Measurements from ENCODE around the gene MYF6. TPM values are rescaled to one million over a fixed set of nuclear protein-coding genes. Genes with fewer than 3 reads are reported as not detected.

Gene MYF6
- total and polyA plus RNA-seq, 2 donors (not counting 1 experiment from before 2014, with no cell fraction given), result not detected

DNA sequence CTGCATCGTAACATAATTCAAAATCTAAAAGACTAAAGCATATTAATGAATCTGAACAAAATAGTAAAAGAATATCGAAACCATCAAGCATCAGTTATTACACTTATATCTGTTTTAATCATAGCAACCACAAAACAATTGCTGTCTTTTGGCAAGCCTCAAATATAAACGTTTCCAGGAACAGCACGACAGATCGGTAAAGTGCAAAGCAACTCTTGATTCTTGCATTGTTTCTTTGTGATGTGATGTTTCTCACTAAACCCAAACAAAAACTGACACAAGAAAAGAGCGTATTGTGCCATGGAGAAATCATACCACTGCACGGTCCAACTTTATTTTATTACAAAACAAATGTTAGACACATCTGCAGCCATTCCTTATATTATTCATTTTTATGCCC lies 9.2 kb upstream of the MYF6 start:
- Histone ChIP-seq H3K36me3 (ENCODE audit: control insufficient read depth, insufficient read depth, low read length) (no peaks in the 10 kb centered on the region), H3K27ac (ENCODE audit: insufficient read depth, low read length) (no peak overlapping the region), H2AFZ (ENCODE audit: low read length) (peak overlapping the region; percentile 1), H3K4me3 (replicated peaks in 1 of 4; ENCODE audit: control extremely low read depth in 1 of 4, insufficient read depth in 1 of 4, low read depth in 3 of 4, low read length in 4 of 4) (no peak overlapping the region), H4K20me1 (ENCODE audit: control insufficient read depth, extremely low read depth, insufficient read depth, low read length) (no peaks in the 10 kb centered on the region), H3K79me2 (ENCODE audit: control insufficient read depth, insufficient read depth, low read length) (no peaks in the 10 kb centered on the region), H3K27me3 (ENCODE audit: control insufficient read depth, insufficient read depth, low read length) (no peaks in the 10 kb centered on the region), H3K4me2 (ENCODE audit: extremely low read depth, insufficient read depth, low read length) (no peak overlapping the region), H3K9ac (ENCODE audit: insufficient read depth, low read length) (no peak overlapping the region), H3K9me3 (ENCODE audit: control insufficient read depth, insufficient read depth, low read depth, low read length) (no peaks in the 10 kb centered on the region), H3K4me1 (ENCODE audit: control insufficient read depth, extremely low read depth, insufficient read depth, low read length) (peaks cover 7% of the 10 kb centered on the region)
- TF ChIP-seq, protein P1, sequence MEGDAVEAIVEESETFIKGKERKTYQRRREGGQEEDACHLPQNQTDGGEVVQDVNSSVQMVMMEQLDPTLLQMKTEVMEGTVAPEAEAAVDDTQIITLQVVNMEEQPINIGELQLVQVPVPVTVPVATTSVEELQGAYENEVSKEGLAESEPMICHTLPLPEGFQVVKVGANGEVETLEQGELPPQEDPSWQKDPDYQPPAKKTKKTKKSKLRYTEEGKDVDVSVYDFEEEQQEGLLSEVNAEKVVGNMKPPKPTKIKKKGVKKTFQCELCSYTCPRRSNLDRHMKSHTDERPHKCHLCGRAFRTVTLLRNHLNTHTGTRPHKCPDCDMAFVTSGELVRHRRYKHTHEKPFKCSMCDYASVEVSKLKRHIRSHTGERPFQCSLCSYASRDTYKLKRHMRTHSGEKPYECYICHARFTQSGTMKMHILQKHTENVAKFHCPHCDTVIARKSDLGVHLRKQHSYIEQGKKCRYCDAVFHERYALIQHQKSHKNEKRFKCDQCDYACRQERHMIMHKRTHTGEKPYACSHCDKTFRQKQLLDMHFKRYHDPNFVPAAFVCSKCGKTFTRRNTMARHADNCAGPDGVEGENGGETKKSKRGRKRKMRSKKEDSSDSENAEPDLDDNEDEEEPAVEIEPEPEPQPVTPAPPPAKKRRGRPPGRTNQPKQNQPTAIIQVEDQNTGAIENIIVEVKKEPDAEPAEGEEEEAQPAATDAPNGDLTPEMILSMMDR (conservative IDR thresholded peaks at IDR 0.05 in 1 of 2, IDR thresholded peaks at IDR 0.05 in 1 of 2; ENCODE audit: low read depth in 1 of 2, low read length in 2 of 2), result no peak
- TF ChIP-seq EZH2 (IDR thresholded peaks at IDR 0.05; ENCODE audit: low read length, missing control alignments), result no peak
- DNase-seq (ENCODE audit: low read depth in 2 of 2), result no peak

DNA sequence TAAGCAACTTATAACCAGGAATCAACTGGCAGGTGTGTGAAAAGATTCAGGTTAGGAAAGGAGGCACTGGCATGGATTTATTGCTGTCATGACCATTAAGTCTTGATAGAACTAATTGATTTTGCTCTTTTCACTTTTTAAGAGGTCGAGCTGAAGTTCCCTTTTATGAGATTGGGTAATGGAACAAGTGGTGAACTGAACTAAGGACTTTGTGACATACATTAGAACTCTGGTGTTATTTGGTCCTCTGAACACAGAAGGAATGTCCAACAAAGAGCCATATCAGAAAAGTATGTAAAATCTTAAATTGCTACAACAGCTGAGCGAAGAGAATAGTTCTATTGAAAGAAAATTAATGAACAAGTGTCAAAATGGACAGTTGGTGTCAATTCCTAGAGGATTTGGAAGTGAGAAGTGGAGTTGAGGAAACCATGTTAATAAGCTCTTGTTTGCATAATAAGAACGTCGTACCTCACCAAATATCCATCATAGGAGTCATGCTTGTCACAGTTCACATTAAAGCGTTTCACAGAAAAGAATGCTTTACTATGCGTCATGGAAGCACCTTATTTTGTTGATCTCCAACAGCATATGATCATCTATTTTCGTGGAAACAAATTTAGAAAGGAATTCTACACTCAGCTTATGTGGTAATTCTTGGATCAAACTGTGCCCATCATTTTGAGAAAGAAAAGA lies 8.4 kb upstream of the MYF6 start:
- Histone ChIP-seq H3K4me1 (ENCODE audit: control insufficient read depth, extremely low read depth, insufficient read depth, low read length) (peaks cover 7% of the 10 kb centered on the region), H3K79me2 (ENCODE audit: control insufficient read depth, insufficient read depth, low read length) (no peaks in the 10 kb centered on the region), H3K36me3 (ENCODE audit: control insufficient read depth, insufficient read depth, low read length) (no peaks in the 10 kb centered on the region), H3K9ac (ENCODE audit: insufficient read depth, low read length) (no peak overlapping the region), H3K4me3 (replicated peaks in 1 of 4; ENCODE audit: control extremely low read depth in 1 of 4, insufficient read depth in 1 of 4, low read depth in 3 of 4, low read length in 4 of 4) (no peak overlapping the region), H4K20me1 (ENCODE audit: control insufficient read depth, extremely low read depth, insufficient read depth, low read length) (no peaks in the 10 kb centered on the region), H3K4me2 (ENCODE audit: extremely low read depth, insufficient read depth, low read length) (no peak overlapping the region), H2AFZ (ENCODE audit: low read length) (no peak overlapping the region), H3K27ac (ENCODE audit: insufficient read depth, low read length) (no peak overlapping the region), H3K9me3 (ENCODE audit: control insufficient read depth, insufficient read depth, low read depth, low read length) (no peaks in the 10 kb centered on the region), H3K27me3 (ENCODE audit: control insufficient read depth, insufficient read depth, low read length) (no peaks in the 10 kb centered on the region)
- peak in 1 of 2 donors; percentile 65 for DNase-seq (ENCODE audit: low read depth in 2 of 2)
- TF ChIP-seq, protein P1 (conservative IDR thresholded peaks at IDR 0.05 in 1 of 2, IDR thresholded peaks at IDR 0.05 in 1 of 2; ENCODE audit: low read depth in 1 of 2, low read length in 2 of 2), result no peak
- TF ChIP-seq EZH2 (IDR thresholded peaks at IDR 0.05; ENCODE audit: low read length, missing control alignments), result no peak

DNA sequence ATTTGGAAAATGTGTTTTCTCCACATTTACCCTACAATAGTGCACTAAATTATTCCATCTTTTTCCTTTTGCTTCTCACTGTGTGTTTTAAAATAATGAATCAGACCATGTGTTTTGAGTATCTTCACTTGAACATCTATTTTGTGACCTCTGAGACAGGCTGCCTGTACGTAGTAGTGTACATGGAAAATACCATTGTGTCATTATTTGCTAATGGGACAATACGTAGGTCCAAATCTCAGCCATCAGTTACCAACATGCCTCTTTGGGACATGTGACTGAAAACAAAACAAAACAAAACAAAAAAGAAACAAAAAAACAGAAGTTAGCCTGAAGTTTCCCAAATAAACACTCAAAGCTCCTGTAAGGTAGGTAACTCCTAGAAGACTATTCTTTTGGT lies 7.1 kb upstream of the MYF6 start:
- no peaks in the 10 kb centered on the region for H3K36me3 ChIP-seq (ENCODE audit: control insufficient read depth, insufficient read depth, low read length)
- H2AFZ ChIP-seq (ENCODE audit: low read length), result no peak overlapping the region
- no peak overlapping the region for H3K4me3 ChIP-seq (replicated peaks in 1 of 4; ENCODE audit: control extremely low read depth in 1 of 4, insufficient read depth in 1 of 4, low read depth in 3 of 4, low read length in 4 of 4)
- H3K27ac ChIP-seq (ENCODE audit: insufficient read depth, low read length), result no peak overlapping the region
- no peaks in the 10 kb centered on the region for H3K9me3 ChIP-seq (ENCODE audit: control insufficient read depth, insufficient read depth, low read depth, low read length)
- DNase-seq (ENCODE audit: low read depth in 2 of 2), result no peak
- no peaks in the 10 kb centered on the region for H4K20me1 ChIP-seq (ENCODE audit: control insufficient read depth, extremely low read depth, insufficient read depth, low read length)
- H3K4me1 ChIP-seq (ENCODE audit: control insufficient read depth, extremely low read depth, insufficient read depth, low read length), result peaks cover 7% of the 10 kb centered on the region
- no peaks in the 10 kb centered on the region for H3K79me2 ChIP-seq (ENCODE audit: control insufficient read depth, insufficient read depth, low read length)
- H3K27me3 ChIP-seq (ENCODE audit: control insufficient read depth, insufficient read depth, low read length), result no peaks in the 10 kb centered on the region
- no peak overlapping the region for H3K4me2 ChIP-seq (ENCODE audit: extremely low read depth, insufficient read depth, low read length)
- TF ChIP-seq, protein P1 (conservative IDR thresholded peaks at IDR 0.05 in 1 of 2, IDR thresholded peaks at IDR 0.05 in 1 of 2; ENCODE audit: low read depth in 1 of 2, low read length in 2 of 2), result no peak
- no peak for TF ChIP-seq EZH2 (IDR thresholded peaks at IDR 0.05; ENCODE audit: low read length, missing control alignments)
- no peak overlapping the region for H3K9ac ChIP-seq (ENCODE audit: insufficient read depth, low read length)
